HFF-Myc (cell line): Measurements from ENCODE around the gene PLCB1.

Experiments used
- DNase-seq: peaks from one replicate; pipeline ENCODE4 v3.0.0-alpha.2; 2011; ENCODE audit warnings: low read depth; ENCODE audit errors: extremely low read depth
- H3K4me3 ChIP-seq: replicated peaks from 2 replicates; pipeline ENCODE4 v1.5.1; 2011; ENCODE audit warnings: low read depth, mild to moderate bottlenecking, control low read depth, low read length
- CTCF ChIP-seq: IDR thresholded peaks from 2 replicates; pipeline ENCODE4 v1.5.1; 2012; ENCODE audit warnings: mild to moderate bottlenecking, low read depth, low read length, control low read depth; ENCODE audit errors: missing control alignments

PLCB1 gene

GRCh38 chr20:8425016-8425415 lies 292.9 kb downstream of the PLCB1 start:
- DNase-seq, result no peak
- TF ChIP-seq CTCF, result no peak
- H3K4me3 ChIP-seq, result no peak overlapping the region

- H3K4me3 ChIP-seq, result no peak overlapping the region
- no peak for TF ChIP-seq CTCF
- DNase-seq, result no peak
Measured at GRCh38 chr20:8425802-8426201, 293.7 kb downstream of the PLCB1 start.

GRCh38 chr20:8427419-8428040 lies 295.5 kb downstream of the PLCB1 start:
- TF ChIP-seq CTCF, result no peak
- DNase-seq, result no peak
- no peak overlapping the region for H3K4me3 ChIP-seq

GRCh38 chr20:8428988-8429387 lies 296.9 kb downstream of the PLCB1 start:
- H3K4me3 ChIP-seq, result no peak overlapping the region
- DNase-seq, result no peak
- TF ChIP-seq CTCF, result no peak

GRCh38 chr20:8431538-8432434 lies 299.7 kb downstream of the PLCB1 start:
- peak; percentile 63 for DNase-seq
- no peak overlapping the region for H3K4me3 ChIP-seq
- TF ChIP-seq CTCF, result no peak

- no peak for TF ChIP-seq CTCF
- H3K4me3 ChIP-seq, result no peak overlapping the region
- DNase-seq, result no peak
Measured at GRCh38 chr20:8432435-8433148, 300.5 kb downstream of the PLCB1 start.
